Activated naive CD4-positive, alpha-beta T cell treated with anti-CD3 and anti-CD28 coated beads, Interleukin-2, amount 50 U/mL, for 16 hours (primary cell): Measurements from ENCODE around the gene SIRPB1.
"Not testable (repeated sequence)": the region's sequence is repeated elsewhere in the genome, so short reads cannot be mapped to it uniquely, and the experiment has no call there.

ENCODE experiments used
- DNase-seq: peaks from one replicate; pipeline ENCODE4 v3.0.0-alpha.2; 2020

Gene SIRPB1

GRCh38 chr20:1588533-1589460 is 31.0 kb downstream of the SIRPB1 start:
- DNase-seq, result no peak

- DNase-seq, result no peak
Measured at GRCh38 chr20:1587781-1588532, 31.9 kb downstream of the SIRPB1 start.

DNA sequence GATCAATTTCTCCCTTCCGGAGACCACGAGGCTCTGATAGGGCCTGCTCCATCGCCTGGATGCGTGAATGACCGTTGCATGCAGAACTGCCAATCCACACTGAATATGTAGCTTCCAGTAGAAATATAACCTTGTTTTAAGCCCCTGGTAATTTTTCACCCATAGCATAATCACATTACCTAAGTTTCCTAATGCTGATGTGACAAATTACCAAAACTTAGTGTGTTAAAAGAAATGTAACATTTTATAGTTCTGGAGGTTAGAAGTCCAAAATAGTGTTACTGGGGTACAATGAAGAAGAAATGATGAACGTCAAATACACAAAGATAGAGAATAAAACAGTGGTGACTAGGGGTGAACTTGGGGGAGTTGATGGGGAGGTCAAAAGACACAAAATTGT is 40.3 kb downstream of the SIRPB1 start:
- DNase-seq, result no peak

DNA sequence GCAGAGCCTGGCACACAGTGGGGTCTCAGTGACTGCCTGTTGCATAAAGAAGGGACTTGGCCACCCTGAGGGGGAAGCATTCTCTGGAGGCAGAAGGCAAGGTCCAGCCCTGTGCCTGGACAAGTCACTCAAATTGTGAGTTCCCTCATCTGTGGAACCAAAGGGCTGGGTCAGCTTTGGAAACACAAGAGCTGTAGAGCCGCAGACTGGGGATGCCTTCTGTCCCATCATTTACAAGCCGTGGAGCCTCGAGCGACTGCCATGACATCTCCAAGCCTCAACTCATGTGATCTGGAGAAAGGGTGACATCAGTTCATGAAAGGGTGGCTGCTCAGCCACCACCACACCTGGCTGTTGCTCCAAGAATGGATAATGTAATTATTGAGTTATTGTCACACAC is 41.9 kb downstream of the SIRPB1 start:
- no peak for DNase-seq

- DNase-seq, result not testable (repeated sequence)
Measured at GRCh38 chr20:1577313-1577712, 42.5 kb downstream of the SIRPB1 start.

DNA sequence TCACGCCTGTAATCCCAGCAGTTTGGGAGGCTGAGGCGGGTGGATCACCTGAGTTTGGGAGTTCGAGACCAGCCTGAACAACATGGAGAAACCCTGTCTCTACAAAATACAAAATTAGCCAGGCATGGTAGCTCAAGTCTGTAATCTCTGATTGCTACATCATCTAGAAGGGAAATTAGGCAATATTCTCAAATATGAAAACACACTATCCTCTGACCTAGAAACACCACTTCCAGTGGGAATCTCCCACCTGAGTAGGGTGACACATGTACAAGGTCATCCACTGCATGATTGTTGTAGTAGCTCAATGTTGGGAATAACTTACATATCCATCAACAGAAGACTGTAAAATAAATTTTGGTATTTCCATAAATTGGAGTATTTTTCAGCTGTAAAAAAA is 43.2 kb downstream of the SIRPB1 start:
- DNase-seq, result no peak

DNA sequence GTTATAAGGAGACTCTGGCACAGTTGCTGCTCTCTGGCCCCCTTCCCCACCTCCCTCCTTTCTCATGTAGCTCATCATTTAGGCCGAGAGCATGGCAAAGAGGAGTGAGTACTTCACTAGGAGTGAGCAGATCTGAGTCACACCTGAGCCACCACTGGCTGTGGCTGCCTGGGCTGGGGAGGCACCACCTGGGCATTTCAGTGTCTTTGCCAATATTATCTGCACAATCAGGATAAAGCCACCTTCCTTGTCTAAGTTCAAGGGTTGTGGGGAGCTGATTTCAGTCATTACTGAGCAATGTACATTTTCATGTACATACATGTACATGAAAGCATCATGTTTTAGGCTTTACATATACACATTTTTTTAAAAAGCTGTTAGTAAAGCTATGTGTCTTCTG is 43.8 kb downstream of the SIRPB1 start:
- DNase-seq, result not testable (repeated sequence)

GRCh38 chr20:1571583-1571982 is 48.2 kb downstream of the SIRPB1 start:
- not testable (repeated sequence) for DNase-seq
